Stimulated activated CD4-positive, alpha-beta T cell treated with anti-CD3 and anti-CD28 coated beads, Interleukin-15, amount 100 ng/mL, for 24 hours (primary cell): ENCODE measurements around the gene CFAP410.

Source experiments
- DNase-seq: peaks from one replicate; pipeline ENCODE4 v3.0.0-alpha.2; 2020

The CFAP410 gene

GRCh38 chr21:44282370-44282769 is 56.8 kb downstream of the CFAP410 start:
- no peak for DNase-seq

GRCh38 chr21:44281801-44282200 is 57.4 kb downstream of the CFAP410 start:
- DNase-seq, result no peak

- DNase-seq, result no peak
Measured at GRCh38 chr21:44279354-44280260, 59.6 kb downstream of the CFAP410 start.
